K562 (cell line): ENCODE data around the gene VPS45. TPM values are rescaled to one million over a fixed set of nuclear protein-coding genes. Genes with fewer than 3 reads are reported as not detected.

Experiments used
- ATAC-seq: fragments of 200-7000 bp; cut with Tn5 transposase; 3 replicates; pipeline ENCODE4 v1.9.1; 2020; ENCODE audit warnings: moderate library complexity
- BruUV-seq: library from RNA; stranded (reverse); fragments of 400-500 nt; replicated peaks from 2 replicates; lab custom pipeline; 2021; lab: Mats Ljungman, UMichigan
- CTCF ChIA-PET: fragments of 300-600 bp; formaldehyde crosslinking; extraction: SDS; loops from one replicate; lab custom pipeline; 2021; ENCODE audit warnings: low intra/inter-chr PET ratio; lab: Yijun Ruan, JAX
- POLR2A ChIA-PET: fragments of 300-600, 350-650 bp; sonication (Branson Sonifier 250); formaldehyde crosslinking; extraction: SDS; loops from one replicate; lab custom pipeline; 2021; ENCODE audit warnings: antibody characterized with exemption, inconsistent platforms; lab: Yijun Ruan, JAX
- DNase-seq, 4 experiments: peaks; one replicate each; pipeline versions ENCODE4 v3.0.0 to v3.0.0-alpha.2; 2011 to 2018; ENCODE audit warnings: low spot score in 3 of 4, mixed read lengths in 3 of 4; ENCODE audit errors: extremely low read depth in 1 of 4
- FAIRE-seq: peaks from 2 replicates; lab custom pipeline; 2011; peaks lifted over from hg19 to GRCh38; lab: Jason Lieb, UNC
- H2AFZ ChIP-seq: 2 replicates; pipeline ENCODE4 v1.6.0; 2011; ENCODE audit warnings: low read depth, low read length, control low read depth, inconsistent platforms
- H3K27ac ChIP-seq: fragments of 200-600 bp; 3 replicates; pipeline ENCODE4 v1.8.0; 2011; ENCODE audit warnings: low read depth, mild to moderate bottlenecking, control low read depth, inconsistent platforms, low read length, moderate library complexity, mixed read lengths; ENCODE audit errors: extremely low read depth
- H3K27me3 ChIP-seq, 2 experiments: fragments of 300-600 bp in 1 of 2; 2 replicates in 1 of 2; 3 replicates in 1 of 2; pipeline versions ENCODE4 v1.6.0 to v1.8.0; 2011; ENCODE audit warnings: inconsistent platforms in 2 of 2, low read length in 2 of 2, mild to moderate bottlenecking in 1 of 2, mixed read lengths in 1 of 2, moderate library complexity in 1 of 2; ENCODE audit not compliant: control insufficient read depth in 2 of 2, insufficient read depth in 2 of 2
- H3K36me3 ChIP-seq: fragments of 300-600 bp; 3 replicates; pipeline ENCODE4 v1.8.0; 2011; ENCODE audit warnings: mild to moderate bottlenecking, low read length, inconsistent platforms; ENCODE audit not compliant: control insufficient read depth, insufficient read depth
- H3K4me1 ChIP-seq, 2 experiments: fragments of 200-600 bp in 1 of 2; replicated peaks in 1 of 2; 2 replicates in 1 of 2; 3 replicates in 1 of 2; pipeline versions ENCODE4 v1.5.1 to v1.8.0; 2011; ENCODE audit warnings: inconsistent platforms in 2 of 2, low read length in 2 of 2, mild to moderate bottlenecking in 1 of 2, mixed read lengths in 1 of 2, moderate library complexity in 1 of 2; ENCODE audit not compliant: control insufficient read depth in 2 of 2, insufficient read depth in 2 of 2
- H3K4me2 ChIP-seq: 2 replicates; pipeline ENCODE4 v1.6.1; 2011; ENCODE audit warnings: low read length, control low read depth, inconsistent platforms, mixed read lengths; ENCODE audit not compliant: insufficient read depth
- H3K4me3 ChIP-seq: fragments of 200-600 bp; sonication (generic), shearing (Covaris generic); 2 replicates; pipeline ENCODE4 v1.5.1; 2016; ENCODE audit warnings: control low read depth, inconsistent platforms
- H3K79me2 ChIP-seq: fragments of 200-600 bp; 3 replicates; pipeline ENCODE4 v1.8.0; 2011; ENCODE audit warnings: low read length, inconsistent platforms; ENCODE audit not compliant: control insufficient read depth, insufficient read depth
- H3K9ac ChIP-seq, 2 experiments: 2 replicates each; pipeline versions ENCODE4 v1.6.0 to v1.6.1; 2011; ENCODE audit warnings: low read depth in 2 of 2, low read length in 2 of 2, control low read depth in 1 of 2, inconsistent platforms in 1 of 2, mild to moderate bottlenecking in 1 of 2, mixed read lengths in 1 of 2; ENCODE audit not compliant: insufficient read depth in 1 of 2
- H3K9me1 ChIP-seq: one replicate; pipeline ENCODE4 v1.6.0; 2011; ENCODE audit warnings: inconsistent platforms, mild to moderate bottlenecking, low read length, moderate library complexity; ENCODE audit not compliant: control insufficient read depth, insufficient read depth
- H3K9me3 ChIP-seq: replicated peaks from 2 replicates; pipeline ENCODE4 v1.5.1; 2011; ENCODE audit warnings: low read depth, low read length, inconsistent platforms; ENCODE audit not compliant: control insufficient read depth, insufficient read depth
- H4K20me1 ChIP-seq: replicated peaks from 2 replicates; pipeline ENCODE4 v1.6.1; 2011; ENCODE audit warnings: low read length, inconsistent platforms, mixed read lengths; ENCODE audit not compliant: control insufficient read depth, insufficient read depth
- CBFA2T3 ChIP-seq: fragments of 450-650 bp; IDR thresholded peaks from 2 replicates; pipeline ENCODE4 v1.6.1; 2017
- CEBPG ChIP-seq, 3 experiments: fragments of 200-800 bp in 1 of 3; sonication (Bioruptor generic) in 1 of 3; sonication (generic) in 1 of 3; formaldehyde crosslinking in 1 of 3; IDR thresholded peaks in 2 of 3; conservative IDR thresholded peaks in 1 of 3; 2 replicates each; pipeline versions ENCODE4 v1.6.1 to v1.8.0; 2016 to 2022; ENCODE audit warnings: missing compliant biosample characterization in 2 of 3, missing genetic modification characterization in 2 of 3, mild to moderate bottlenecking in 1 of 3, missing genetic modification reagents in 1 of 3
- E4F1 ChIP-seq: fragments of 250-450 bp; sonication (Bioruptor Pico); IDR thresholded peaks from 2 replicates; pipeline ENCODE4 v1.5.0; 2021; ENCODE audit warnings: mild to moderate bottlenecking, borderline replicate concordance
- GABPA ChIP-seq: fragments of 200-800 bp; sonication (Bioruptor generic); conservative IDR thresholded peaks from 2 replicates; pipeline ENCODE4 v1.6.1; 2016; ENCODE audit warnings: low read depth, missing genetic modification characterization, missing compliant biosample characterization
- HDAC2 ChIP-seq: fragments of 450-650 bp; IDR thresholded peaks from 2 replicates; pipeline ENCODE4 v1.6.1; 2016; ENCODE audit warnings: mild to moderate bottlenecking
- HLTF ChIP-seq: fragments of 450-650 bp; IDR thresholded peaks from 2 replicates; pipeline ENCODE4 v1.6.1; 2016
- KAT2B ChIP-seq: IDR thresholded peaks from one replicate; pipeline ENCODE4 v1.6.1; 2012; ENCODE audit warnings: low read depth, mild to moderate bottlenecking, control low read depth, inconsistent platforms, low read length, moderate library complexity
- KLF1 ChIP-seq: fragments of 450-650 bp; IDR thresholded peaks from 2 replicates; pipeline ENCODE4 v1.6.1; 2016; ENCODE audit warnings: missing genetic modification characterization, missing compliant biosample characterization
- KLF13 ChIP-seq: fragments of 450-650 bp; IDR thresholded peaks from 2 replicates; pipeline ENCODE4 v1.6.1; 2016; ENCODE audit warnings: missing genetic modification characterization, low read depth, mild to moderate bottlenecking, missing compliant biosample characterization, moderate library complexity, borderline replicate concordance
- LCOR ChIP-seq: sonication (generic); formaldehyde crosslinking; IDR thresholded peaks from 2 replicates; pipeline ENCODE4 v1.8.0; 2022; ENCODE audit warnings: mild to moderate bottlenecking, missing genetic modification reagents
- MCM3 ChIP-seq: fragments of 450-650 bp; IDR thresholded peaks from 2 replicates; pipeline ENCODE4 v1.6.1; 2016
- PKNOX1 ChIP-seq: fragments of 450-650 bp; IDR thresholded peaks from 2 replicates; pipeline ENCODE4 v1.6.1; 2016
- PPARD ChIP-seq: fragments of 250-450 bp; sonication (Bioruptor Pico); IDR thresholded peaks from 2 replicates; pipeline ENCODE4 v1.8.0; 2022; ENCODE audit warnings: inconsistent platforms, mild to moderate bottlenecking, moderate library complexity
- TBP ChIP-seq: optimal IDR thresholded peaks from 2 replicates; pipeline ENCODE3; 2011; ENCODE audit warnings: low read depth, low read length, improper control_type of control experiment
- ZNF23 ChIP-seq: fragments of 250-450 bp; sonication (Bioruptor Pico); IDR thresholded peaks from 2 replicates; pipeline ENCODE4 v1.4.0; 2020; ENCODE audit warnings: mild to moderate bottlenecking
- ZNF445 ChIP-seq: fragments of 250-450 bp; sonication (Bioruptor Pico); IDR thresholded peaks from 2 replicates; pipeline ENCODE4 v1.4.0; 2020; ENCODE audit warnings: low read depth, mild to moderate bottlenecking, moderate library complexity
- WGBS: fragments of 100-300 bp; shearing (Covaris generic); methylation state at CpG from one replicate; pipeline ENCODE4 v1.1.6; 2016; ENCODE audit warnings: low coverage, mixed read lengths; ENCODE audit not compliant: insufficient coverage; ENCODE audit errors: missing lambda C conversion rate; 5-methylcytosine and 5-hydroxymethylcytosine counted together
- in situ Hi-C: fragments of 300-500 bp; cut with MboI; formaldehyde crosslinking; loops from 4 replicates; pipeline ENCODE4 v1.15.0; 2018; ENCODE audit warnings: inconsistent platforms, mixed read lengths
- intact Hi-C: fragments of 100-400 bp; cut with micrococcal nuclease; formaldehyde crosslinking; loops from 2 replicates; pipeline ENCODE4 v1.14.2; 2022
- polyA plus RNA-seq, 8 experiments: library from polyadenylated mRNA; depleted of rRNA in 4 of 8; stranded (reverse) in 5 of 8; unstranded in 3 of 8; fragments of >200 nt; fragmentation: Nextera tagmentation in 2 of 8; fragmentation: Illumina TruSeq in 1 of 8; extraction: Ambion mirVana in 2 of 8; extraction: Trizol in 1 of 8; gene quantifications; 2 replicates each; pipeline versions ENCODE4 v1.2.1 to v1.2.3, GENCODE V29; 2011 to 2014; ENCODE audit warnings: inconsistent platforms in 1 of 8, missing spikeins in 1 of 8
- total RNA-seq, 7 experiments: library from RNA; depleted of rRNA in 6 of 7; stranded (reverse); fragments of >200 nt in 6 of 7; fragmentation: Illumina TruSeq in 2 of 7; extraction: Trizol in 2 of 7; gene quantifications; 2 replicates each; pipeline versions ENCODE4 v1.2.1 to v1.2.3, GENCODE V29; 2011 to 2021; ENCODE audit warnings: low replicate concordance in 1 of 7
- TF ChIP-seq, protein P1 (sequence below): fragments of 250-450 bp; sonication (Bioruptor Pico); IDR thresholded peaks from 2 replicates; pipeline ENCODE4 v1.4.0; 2020; ENCODE audit warnings: borderline replicate concordance

Gene VPS45
- total and polyA plus RNA-seq, 9 of the 15 experiments (the other 6 are each of a cell fraction or from before 2014, with no cell fraction given), result 17.9 to 48.2 (median 34.4) TPM

GRCh38 chr1:150109586-150109985 lies 42.0 kb downstream of the VPS45 start (continued):
- TF ChIP-seq, protein P1, sequence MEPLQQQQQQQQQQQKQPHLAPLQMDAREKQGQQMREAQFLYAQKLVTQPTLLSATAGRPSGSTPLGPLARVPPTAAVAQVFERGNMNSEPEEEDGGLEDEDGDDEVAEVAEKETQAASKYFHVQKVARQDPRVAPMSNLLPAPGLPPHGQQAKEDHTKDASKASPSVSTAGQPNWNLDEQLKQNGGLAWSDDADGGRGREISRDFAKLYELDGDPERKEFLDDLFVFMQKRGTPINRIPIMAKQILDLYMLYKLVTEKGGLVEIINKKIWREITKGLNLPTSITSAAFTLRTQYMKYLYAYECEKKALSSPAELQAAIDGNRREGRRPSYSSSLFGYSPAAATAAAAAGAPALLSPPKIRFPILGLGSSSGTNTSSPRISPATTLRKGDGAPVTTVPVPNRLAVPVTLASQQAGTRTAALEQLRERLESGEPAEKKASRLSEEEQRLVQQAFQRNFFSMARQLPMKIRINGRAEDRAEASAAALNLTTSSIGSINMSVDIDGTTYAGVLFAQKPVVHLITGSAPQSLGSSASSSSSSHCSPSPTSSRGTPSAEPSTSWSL (CRISPR knock-in tag), result no peak
- no peak for TF ChIP-seq KAT2B
- no peak for TF ChIP-seq PKNOX1
- TF ChIP-seq TBP, result no peak
- TF ChIP-seq LCOR (CRISPR knock-in tag), result no peak
- no peak for TF ChIP-seq MCM3

- intact Hi-C loops, result no loop called here
- WGBS, result 97% methylated on average over 2 of the region's 2 CpGs
- in situ Hi-C loops, result loop anchor here (10.0 kb wide), 1 partner anchor 1805 kb away; no protein-coding TSS in a partner anchor
- Histone ChIP-seq H3K4me1 (no peaks in the 10 kb centered on the region), H2AFZ (no peak overlapping the region), H3K79me2 (no peaks in the 10 kb centered on the region), H3K9me1 (no peaks in the 10 kb centered on the region), H3K4me3 (no peak overlapping the region), H3K4me2 (no peak overlapping the region), H3K27ac (no peak overlapping the region), H3K27me3 (no peaks in the 10 kb centered on the region), H3K36me3 (peaks cover 19% of the 10 kb centered on the region; the same call in 1 of the 3 replicates), H4K20me1 (no peaks in the 10 kb centered on the region), H3K9me3 (no peaks in the 10 kb centered on the region), H3K9ac (no peak overlapping the region)
- no peak for DNase-seq
- ATAC-seq, result no peak
- TF ChIP-seq ZNF23 (CRISPR knock-in tag) (no peak), CEBPG (CRISPR knock-in tag; IDR thresholded peaks at IDR 0.05) (no peak), CEBPG (tag; conservative IDR thresholded peaks at IDR 0.05 in 1 of 2, IDR thresholded peaks at IDR 0.05 in 1 of 2) (no peak), PPARD (CRISPR knock-in tag) (no peak), ZNF445 (CRISPR knock-in tag) (no peak), KLF1 (tag) (no peak), E4F1 (CRISPR knock-in tag) (no peak), HDAC2 (no peak), CBFA2T3 (no peak), HLTF (no peak), KLF13 (tag) (no peak), GABPA (tag) (no peak)
- FAIRE-seq, result no peak
- no TSS peak for BruUV-seq
- ChIA-PET CTCF (no interaction called here), POLR2A (interaction anchor here (0.6 to 1.4 kb wide), 3 partner anchors 12 to 21 kb away, joined by 3 to 4 read pairs (median 4); no protein-coding TSS in a partner anchor)
Measured at GRCh38 chr1:150110116-150110515, 42.5 kb downstream of the VPS45 start.
